Activated B cell treated with CpG ODN at 0.5 μM for 24 hours (primary cell): ENCODE results near the gene UTY. TPM values are rescaled to one million over a fixed set of nuclear protein-coding genes. Genes with fewer than 3 reads are reported as not detected.

Source experiments
- ATAC-seq: fragments of 200-7000 bp; cut with Tn5 transposase; one replicate; pipeline ENCODE4 v1.10.0; 2021; ENCODE audit warnings: low read depth, mild to moderate bottlenecking, moderate library complexity
- CTCF ChIA-PET: fragments of 350-600 bp; sonication (Branson Sonifier 250); formaldehyde crosslinking; loops from one replicate; lab custom pipeline; 2021; ENCODE audit warnings: antibody characterized with exemption; lab: Charles Lee
- POLR2A ChIA-PET: fragments of 350-600 bp; sonication (Branson Sonifier 250); formaldehyde crosslinking; loops from one replicate; lab custom pipeline; 2021; ENCODE audit warnings: antibody characterized with exemption; lab: Charles Lee
- DNase-seq: peaks from one replicate; pipeline ENCODE4 v3.0.0; 2022
- H3K27ac Mint-ChIP-seq: one replicate; pipeline ENCODE4 v1.8.0; 2020; ENCODE audit warnings: mixed read lengths
- H3K27me3 Mint-ChIP-seq: one replicate; pipeline ENCODE4 v1.8.0; 2021; ENCODE audit warnings: mixed read lengths
- H3K36me3 Mint-ChIP-seq: one replicate; pipeline ENCODE4 v1.8.0; 2021; ENCODE audit warnings: low read depth, mixed read lengths
- H3K4me1 Mint-ChIP-seq: one replicate; pipeline ENCODE4 v1.8.0; 2021; ENCODE audit warnings: mixed read lengths
- H3K4me3 Mint-ChIP-seq: one replicate; pipeline ENCODE4 v1.8.0; 2020; ENCODE audit warnings: mild to moderate bottlenecking, mixed read lengths
- H3K9me3 Mint-ChIP-seq: one replicate; pipeline ENCODE4 v1.8.0; 2020; ENCODE audit warnings: mixed read lengths
- CTCF ChIP-seq: fragments of 200-600 bp; IDR thresholded peaks from one replicate; pipeline ENCODE4 v1.8.0; 2022; ENCODE audit warnings: antibody characterized with exemption, mild to moderate bottlenecking
- intact Hi-C: fragments of 100-400 bp; cut with micrococcal nuclease; formaldehyde crosslinking; loops from one replicate; pipeline ENCODE4 v1.15.1; 2024
- total RNA-seq: library from RNA; stranded (reverse); gene quantifications from 2 replicates; pipeline ENCODE4 v1.2.3, GENCODE V29; 2022

UTY gene
- 42.4 and 65.0 TPM in 2 replicates for total RNA-seq

- ChIA-PET CTCF (no interaction called here), POLR2A (interaction anchor here (0.6 to 3.0 kb wide), 6 partner anchors 10 to 575 kb away, joined by 3 to 20 read pairs (median 4); partner anchors contain the start of genes DDX3Y and TMSB4Y)
- Mint-ChIP-seq H3K9me3 (no peaks in the 10 kb centered on the region), H3K4me1 (peaks cover 23% of the 10 kb centered on the region), H3K4me3 (peak within 1 kb of the TSS; percentile 93), H3K36me3 (peaks cover 26% of the 10 kb centered on the region), H3K27me3 (no peaks in the 10 kb centered on the region), H3K27ac (peak within 1 kb of the TSS; percentile 98)
- intact Hi-C loops = loop anchor here (1.0 to 5.0 kb wide), 6 partner anchors 43 to 818 kb away; partner anchors contain the start of gene TMSB4Y
- ATAC-seq = peak; percentile 91
- TF ChIP-seq CTCF = no peak
- peak; percentile 46 for DNase-seq
Observed at GRCh38 chrY:13479828-13480227, at the start of gene UTY. Gene UTY, minus strand, starts transcription at chrY:13480033. Its CDS starts 368 bp downstream, at chrY:13479665.

- POLR2A ChIA-PET = no interaction called here
- H3K27ac Mint-ChIP-seq = no peak overlapping the region
- DNase-seq = no peak
- no peaks in the 10 kb centered on the region for H3K36me3 Mint-ChIP-seq
- intact Hi-C loops = no loop called here
- no peak for TF ChIP-seq CTCF
- CTCF ChIA-PET = no interaction called here
- peaks cover 2% of the 10 kb centered on the region for H3K9me3 Mint-ChIP-seq
- H3K27me3 Mint-ChIP-seq = no peaks in the 10 kb centered on the region
- ATAC-seq = no peak
- H3K4me3 Mint-ChIP-seq = no peak overlapping the region
- H3K4me1 Mint-ChIP-seq = no peaks in the 10 kb centered on the region
Observed at GRCh38 chrY:13520474-13520873, 40.6 kb upstream of the UTY start.

GRCh38 chrY:13501215-13501614, 21.4 kb upstream of the UTY start:
- intact Hi-C loops = no loop called here
- no peaks in the 10 kb centered on the region for H3K9me3 Mint-ChIP-seq
- peaks cover 2% of the 10 kb centered on the region for H3K27me3 Mint-ChIP-seq
- no peak for TF ChIP-seq CTCF
- ATAC-seq = no peak
- H3K27ac Mint-ChIP-seq = no peak overlapping the region
- no peaks in the 10 kb centered on the region for H3K36me3 Mint-ChIP-seq
- ChIA-PET CTCF (no interaction called here), POLR2A (no interaction called here)
- DNase-seq = no peak
- H3K4me1 Mint-ChIP-seq = no peaks in the 10 kb centered on the region
- H3K4me3 Mint-ChIP-seq = no peak overlapping the region

GRCh38 chrY:13493737-13494136, 13.9 kb upstream of the UTY start:
- intact Hi-C loops = no loop called here
- Mint-ChIP-seq H3K27ac (peak overlapping the region; percentile 38), H3K4me1 (peaks cover 3% of the 10 kb centered on the region), H3K36me3 (no peaks in the 10 kb centered on the region), H3K4me3 (no peak overlapping the region), H3K9me3 (no peaks in the 10 kb centered on the region), H3K27me3 (no peaks in the 10 kb centered on the region)
- no peak for ATAC-seq
- POLR2A ChIA-PET = no interaction called here
- TF ChIP-seq CTCF = no peak
- no peak for DNase-seq
- CTCF ChIA-PET = no interaction called here

GRCh38 chrY:13492408-13492807, 12.6 kb upstream of the UTY start:
- Mint-ChIP-seq H3K36me3 (no peaks in the 10 kb centered on the region), H3K9me3 (no peaks in the 10 kb centered on the region), H3K27me3 (no peaks in the 10 kb centered on the region), H3K4me1 (peaks cover 3% of the 10 kb centered on the region), H3K4me3 (no peak overlapping the region), H3K27ac (no peak overlapping the region)
- ChIA-PET CTCF (no interaction called here), POLR2A (no interaction called here)
- no peak for TF ChIP-seq CTCF
- DNase-seq (no peak), ATAC-seq (no peak)
- intact Hi-C loops = no loop called here
